BJ (cell line): ENCODE measurements around the gene TMOD1. TPM values are rescaled to one million over a fixed set of nuclear protein-coding genes. Genes with fewer than 3 reads are reported as not detected.

Source experiments
- CTCF ChIA-PET: fragments of 350-600 bp; formaldehyde crosslinking; extraction: SDS; loops from one replicate; lab custom pipeline; 2021; ENCODE audit warnings: antibody characterized with exemption, inconsistent platforms; lab: Yijun Ruan, JAX
- POLR2A ChIA-PET: fragments of 300-600 bp; sonication (Branson Sonifier 250); formaldehyde crosslinking; extraction: SDS; loops from one replicate; lab custom pipeline; 2021; ENCODE audit warnings: antibody characterized with exemption; lab: Charles Lee
- DNase-seq: peaks from one replicate; pipeline ENCODE4 v3.0.0-alpha.2; 2011; ENCODE audit warnings: low read depth
- H3K27me3 ChIP-seq: 2 replicates; pipeline ENCODE4 v1.6.0; 2011; ENCODE audit warnings: low read length; ENCODE audit not compliant: control insufficient read depth, insufficient read depth
- H3K36me3 ChIP-seq: 2 replicates; pipeline ENCODE4 v1.5.1; 2011; ENCODE audit warnings: low read length; ENCODE audit not compliant: control insufficient read depth, insufficient read depth
- H3K4me3 ChIP-seq: 2 replicates; pipeline ENCODE4 v1.5.1; 2011; ENCODE audit warnings: low read depth, mild to moderate bottlenecking, control low read depth, low read length
- polyA plus RNA-seq: library from polyadenylated mRNA; depleted of rRNA; stranded (reverse); fragments of >200 nt; gene quantifications from 2 replicates; pipeline ENCODE4 v1.2.3, GENCODE V29; 2011
- TF ChIP-seq, protein P1 (sequence below): IDR thresholded peaks from 2 replicates; pipeline ENCODE4 v1.5.1; 2011; ENCODE audit warnings: low read depth, mild to moderate bottlenecking, control low read depth, inconsistent platforms, low read length, moderate library complexity; ENCODE audit not compliant: insufficient read depth

TMOD1 gene
- polyA plus RNA-seq, 1 experiment, result 0.06 TPM

DNA sequence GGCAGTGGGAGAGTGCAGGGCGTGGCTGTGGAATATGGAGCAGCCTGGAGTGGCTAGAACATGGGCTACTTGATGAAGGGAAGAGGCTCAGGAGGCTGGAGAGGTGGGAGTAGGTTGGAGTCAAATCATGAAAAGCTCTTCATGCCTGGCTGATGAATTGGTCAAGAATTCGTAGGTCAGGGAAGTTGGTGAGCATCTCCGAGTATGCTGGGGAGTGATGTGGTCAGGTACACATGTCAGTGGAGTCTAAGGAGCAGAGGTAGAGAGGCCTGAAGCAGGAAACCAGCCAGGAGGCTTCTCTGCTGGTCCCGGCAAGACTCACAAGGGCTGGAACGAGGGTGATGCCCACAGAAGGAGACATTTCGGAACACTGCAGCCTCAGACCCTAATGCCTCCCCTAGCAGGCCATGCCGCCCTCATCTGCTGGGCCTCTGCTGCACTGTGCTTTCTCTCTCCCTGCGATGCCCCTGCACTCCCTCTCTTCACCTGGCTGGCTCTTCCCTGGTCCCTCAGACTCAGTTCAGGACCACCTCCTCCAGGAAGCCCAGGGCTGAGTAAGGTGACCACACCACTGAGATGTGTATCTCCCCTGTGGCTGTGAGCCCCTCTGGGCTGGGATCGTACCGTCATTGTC lies 33.6 kb downstream of the TMOD1 start:
- POLR2A ChIA-PET, result no interaction called here
- TF ChIP-seq, protein P1, sequence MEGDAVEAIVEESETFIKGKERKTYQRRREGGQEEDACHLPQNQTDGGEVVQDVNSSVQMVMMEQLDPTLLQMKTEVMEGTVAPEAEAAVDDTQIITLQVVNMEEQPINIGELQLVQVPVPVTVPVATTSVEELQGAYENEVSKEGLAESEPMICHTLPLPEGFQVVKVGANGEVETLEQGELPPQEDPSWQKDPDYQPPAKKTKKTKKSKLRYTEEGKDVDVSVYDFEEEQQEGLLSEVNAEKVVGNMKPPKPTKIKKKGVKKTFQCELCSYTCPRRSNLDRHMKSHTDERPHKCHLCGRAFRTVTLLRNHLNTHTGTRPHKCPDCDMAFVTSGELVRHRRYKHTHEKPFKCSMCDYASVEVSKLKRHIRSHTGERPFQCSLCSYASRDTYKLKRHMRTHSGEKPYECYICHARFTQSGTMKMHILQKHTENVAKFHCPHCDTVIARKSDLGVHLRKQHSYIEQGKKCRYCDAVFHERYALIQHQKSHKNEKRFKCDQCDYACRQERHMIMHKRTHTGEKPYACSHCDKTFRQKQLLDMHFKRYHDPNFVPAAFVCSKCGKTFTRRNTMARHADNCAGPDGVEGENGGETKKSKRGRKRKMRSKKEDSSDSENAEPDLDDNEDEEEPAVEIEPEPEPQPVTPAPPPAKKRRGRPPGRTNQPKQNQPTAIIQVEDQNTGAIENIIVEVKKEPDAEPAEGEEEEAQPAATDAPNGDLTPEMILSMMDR, result no peak
- no peak overlapping the region for H3K4me3 ChIP-seq
- H3K27me3 ChIP-seq, result no peaks in the 10 kb centered on the region
- no peaks in the 10 kb centered on the region for H3K36me3 ChIP-seq
- CTCF ChIA-PET, result interaction anchor here (1.6 kb wide), 1 partner anchor 8 kb away, joined by 4 read pairs; no protein-coding TSS in a partner anchor
- no peak for DNase-seq

GRCh38 chr9:97535771-97536170 lies 34.3 kb downstream of the TMOD1 start:
- Histone ChIP-seq H3K36me3 (no peaks in the 10 kb centered on the region), H3K4me3 (no peak overlapping the region), H3K27me3 (no peaks in the 10 kb centered on the region)
- TF ChIP-seq, protein P1, result no peak
- DNase-seq, result no peak
- ChIA-PET CTCF (interaction anchor here (1.6 kb wide), 1 partner anchor 9 kb away, joined by 4 read pairs; no protein-coding TSS in a partner anchor), POLR2A (no interaction called here)

- TF ChIP-seq, protein P1, result no peak
- POLR2A ChIA-PET, result no interaction called here
- CTCF ChIA-PET, result interaction anchor here (0.8 kb wide), 1 partner anchor 68 kb away, joined by 4 read pairs; no protein-coding TSS in a partner anchor
- Histone ChIP-seq H3K36me3 (no peaks in the 10 kb centered on the region), H3K4me3 (no peak overlapping the region), H3K27me3 (no peaks in the 10 kb centered on the region)
- no peak for DNase-seq
Measured at GRCh38 chr9:97536480-97536879, 35.0 kb downstream of the TMOD1 start.

- DNase-seq, result no peak
- TF ChIP-seq, protein P1, result no peak
- H3K4me3 ChIP-seq, result no peak overlapping the region
- CTCF ChIA-PET, result no interaction called here
- POLR2A ChIA-PET, result no interaction called here
- H3K36me3 ChIP-seq, result no peaks in the 10 kb centered on the region
- H3K27me3 ChIP-seq, result peaks cover 3% of the 10 kb centered on the region
Measured at GRCh38 chr9:97543561-97543960, 42.1 kb downstream of the TMOD1 start.

- no peak overlapping the region for H3K4me3 ChIP-seq
- DNase-seq, result no peak
- H3K27me3 ChIP-seq, result peaks cover 4% of the 10 kb centered on the region
- ChIA-PET POLR2A (no interaction called here), CTCF (interaction anchor here (0.7 kb wide), 1 partner anchor 27 kb away, joined by 3 read pairs; no protein-coding TSS in a partner anchor)
- TF ChIP-seq, protein P1, result no peak
- H3K36me3 ChIP-seq, result no peaks in the 10 kb centered on the region
Measured at GRCh38 chr9:97545486-97545885, 44.0 kb downstream of the TMOD1 start.
